NCI-H2196 treated with DMSO at 0.1 percent for 48 hours (cell line): ENCODE results near the gene SH2D2A.
"Not testable (repeated sequence)": the region's sequence is repeated elsewhere in the genome, so short reads cannot be mapped to it uniquely, and the experiment has no call there.

Experiments
- DNase-seq: peaks from one replicate; lab custom pipeline; 2025; ENCODE audit not compliant: unreplicated experiment; lab: John Stamatoyannopoulos, UW

SH2D2A gene

DNA sequence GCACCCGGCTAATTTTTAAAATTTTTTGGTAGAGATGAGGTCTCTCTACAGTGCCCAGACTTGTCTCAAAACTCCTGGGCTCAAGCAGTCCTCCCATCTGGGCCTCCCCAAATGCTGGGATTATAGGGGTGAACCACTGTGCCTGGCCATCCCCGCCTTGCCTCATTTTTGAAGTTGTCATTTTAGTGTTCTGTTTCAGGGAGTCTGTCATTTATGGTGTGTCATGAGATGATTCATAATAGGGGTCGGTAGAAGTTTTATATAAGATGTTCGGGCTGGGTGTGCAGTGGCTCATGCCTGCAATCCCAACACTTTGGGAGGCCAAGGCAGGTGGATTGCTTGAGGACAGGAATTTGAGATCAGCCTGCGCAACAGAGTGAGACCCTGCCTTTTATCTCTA, 40.8 kb downstream of the SH2D2A start:
- no peak for DNase-seq

DNA sequence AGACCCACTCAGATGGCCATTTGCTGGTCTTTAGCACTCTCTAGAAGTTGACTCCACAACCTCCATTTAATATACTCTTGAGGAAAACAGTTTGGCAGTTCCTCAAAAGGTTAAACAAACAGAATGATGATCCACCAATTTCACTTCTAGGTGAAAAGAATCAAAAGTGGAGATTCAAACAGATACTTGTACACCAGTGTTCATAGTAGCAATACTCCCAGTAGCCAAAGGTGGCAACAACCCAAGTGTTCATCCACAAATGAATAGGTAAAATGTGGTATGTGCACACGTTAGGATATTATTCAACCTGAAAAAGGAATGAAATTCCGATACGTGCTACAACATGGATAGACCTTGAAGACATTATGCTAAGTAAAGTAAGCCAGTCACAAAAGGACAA, 43.0 kb downstream of the SH2D2A start:
- DNase-seq = no peak

DNA sequence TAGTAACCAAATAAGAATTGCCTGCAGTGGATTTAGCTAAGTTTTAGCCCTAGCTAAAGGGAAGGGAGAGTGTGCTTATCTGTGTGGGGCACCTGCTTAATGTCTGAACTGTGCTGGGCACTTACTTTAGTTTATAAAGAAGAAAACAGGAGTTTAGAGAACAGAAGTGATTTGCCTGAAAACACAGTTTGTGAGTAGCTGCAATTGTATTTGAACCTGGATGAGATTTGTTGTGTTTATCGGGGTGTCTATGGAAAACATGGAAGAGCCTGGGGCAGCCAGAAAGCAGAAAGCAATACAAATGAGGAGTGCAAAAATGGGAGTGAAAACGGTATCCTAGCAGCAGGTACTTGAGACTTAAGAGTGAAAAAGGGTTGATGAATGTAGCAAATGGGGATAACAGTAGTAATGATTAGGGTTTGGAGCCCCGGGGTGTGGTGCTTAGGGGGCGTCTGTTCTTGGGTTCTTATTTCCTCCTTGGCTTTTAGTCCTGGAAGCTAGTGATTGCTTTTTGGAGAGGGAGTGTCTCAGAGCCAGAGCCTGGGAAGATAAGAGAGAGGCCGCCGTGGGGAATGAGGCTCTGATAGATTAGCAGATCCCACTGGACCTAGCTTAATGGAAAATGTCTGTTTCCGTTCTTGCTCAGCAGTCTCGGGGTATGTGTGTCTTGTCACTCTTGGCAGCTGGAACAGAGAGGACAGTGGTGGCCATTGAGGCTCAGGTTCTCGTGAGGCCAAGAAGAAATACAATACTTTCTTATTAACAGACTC, 43.7 kb downstream of the SH2D2A start:
- DNase-seq = no peak

DNA sequence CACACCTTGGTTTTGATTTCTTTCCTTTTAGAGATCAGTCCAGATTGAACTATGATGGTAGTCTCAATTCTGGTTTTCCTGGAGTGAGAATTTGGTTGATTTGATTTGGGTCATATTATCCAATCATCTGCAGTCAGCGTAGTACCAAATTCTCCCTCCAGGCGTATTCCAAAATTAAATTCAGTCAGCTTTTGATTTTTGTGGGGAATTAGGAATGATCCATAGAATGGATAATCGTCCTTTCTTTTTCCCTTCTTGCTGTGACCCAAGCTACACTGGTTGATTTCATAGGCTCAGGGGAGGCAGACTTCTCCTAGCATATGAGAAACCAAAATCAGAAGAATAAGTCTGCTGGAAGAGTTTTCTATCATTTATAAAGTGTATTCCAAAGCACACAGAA, 44.4 kb downstream of the SH2D2A start:
- DNase-seq = no peak

DNA sequence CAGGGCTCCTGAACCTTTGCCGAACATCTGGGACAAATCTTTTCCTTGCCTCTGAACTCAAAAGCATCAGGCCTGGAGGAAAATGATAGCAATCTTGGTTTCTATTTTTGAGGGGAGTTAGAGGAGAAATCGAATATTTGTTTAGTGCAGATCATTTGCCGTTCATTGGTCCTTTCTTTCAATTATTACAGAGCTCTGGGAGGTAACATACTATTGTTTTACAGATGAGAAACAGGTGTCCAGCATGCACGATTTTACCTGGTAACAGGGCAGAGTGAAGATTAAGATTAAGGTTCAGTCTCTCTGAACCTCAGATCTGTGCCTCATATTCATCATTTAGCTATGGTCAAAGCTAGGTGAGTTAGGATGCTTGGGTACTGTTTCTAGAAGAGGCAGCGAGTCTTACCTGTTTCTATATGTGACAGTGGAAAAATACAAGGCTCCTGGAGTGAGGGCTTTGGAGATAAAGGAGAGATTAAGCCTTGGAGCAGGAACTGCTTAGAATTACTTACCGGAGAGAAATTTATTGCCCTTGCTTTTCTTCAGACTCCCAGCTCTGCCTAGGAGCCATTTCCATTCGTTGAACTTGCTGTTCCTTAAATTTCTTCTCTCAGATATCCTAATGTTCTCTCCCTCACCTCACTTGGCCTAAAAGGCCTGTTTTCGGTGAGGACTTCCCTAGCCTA, 47.9 kb downstream of the SH2D2A start:
- DNase-seq = no peak

DNA sequence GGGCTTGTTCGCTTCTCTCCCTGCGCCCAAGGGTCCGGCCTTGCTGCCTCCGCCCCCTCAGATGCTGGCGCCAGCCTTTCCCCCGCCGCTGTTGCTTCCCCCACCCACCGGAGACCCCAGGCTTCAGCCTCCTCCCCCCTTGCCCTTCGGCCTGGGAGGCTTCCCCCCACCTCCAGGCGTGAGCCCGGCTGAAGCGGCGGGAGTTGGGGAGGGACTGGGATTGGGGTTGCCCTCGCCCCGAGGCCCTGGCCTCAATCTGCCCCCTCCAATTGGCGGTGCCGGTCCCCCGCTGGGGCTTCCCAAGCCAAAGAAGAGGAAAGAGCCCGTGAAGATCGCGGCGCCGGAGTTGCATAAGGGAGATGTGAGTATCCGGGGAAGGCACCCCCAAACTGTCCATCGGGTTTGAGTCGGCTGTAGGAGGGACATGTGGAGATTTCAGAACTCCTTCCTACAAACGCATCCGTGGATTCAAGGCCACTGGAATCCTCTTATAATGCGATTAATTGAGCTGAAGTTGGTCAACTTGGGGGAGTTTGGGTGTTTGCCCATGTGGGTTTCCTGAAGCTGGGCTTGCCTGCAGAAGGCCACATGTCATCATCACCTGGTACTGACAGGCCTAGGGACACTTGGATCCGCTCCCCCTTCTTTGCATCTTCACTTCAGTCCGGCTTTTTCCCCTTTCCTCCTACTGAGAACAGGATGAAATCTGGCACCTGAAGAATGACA, 48.6 kb downstream of the SH2D2A start:
- no peak for DNase-seq

DNA sequence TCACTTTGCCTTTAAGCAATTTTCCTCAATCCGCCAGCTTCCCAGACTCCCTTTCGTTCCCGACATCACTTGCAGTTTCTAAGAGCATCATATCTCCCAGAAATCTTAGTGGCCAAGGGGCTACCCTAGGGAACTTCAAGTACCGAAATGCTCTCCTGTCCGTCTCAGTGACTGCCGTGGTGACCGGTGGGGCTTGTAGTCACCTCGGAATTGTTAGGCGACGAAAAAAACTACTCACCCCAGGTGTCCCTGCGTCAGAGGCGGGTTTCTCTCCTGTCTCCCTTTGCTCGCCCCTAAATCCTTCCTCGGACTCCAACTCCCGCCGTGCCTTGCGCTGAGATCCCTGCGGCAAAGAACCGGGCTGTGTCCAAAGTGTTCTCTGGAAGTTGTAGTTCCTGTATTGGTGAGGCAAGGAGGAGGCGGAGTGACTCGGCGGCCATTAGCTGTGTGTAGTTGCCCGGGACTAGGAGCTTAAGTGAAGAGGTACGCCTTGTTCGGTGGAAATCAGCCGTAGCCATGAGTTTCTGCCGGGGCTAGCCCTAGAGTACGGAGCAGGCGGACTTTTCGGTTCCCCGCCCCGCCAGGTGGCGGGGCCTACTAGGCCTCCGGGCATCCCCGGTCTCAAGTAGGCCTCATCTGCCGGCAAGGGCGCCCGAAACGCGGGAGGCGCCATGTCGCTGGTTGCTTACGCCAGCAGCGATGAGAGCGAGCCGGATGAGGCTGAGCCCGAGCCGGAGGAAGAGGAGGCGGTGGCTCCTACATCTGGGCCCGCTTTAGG, 49.4 kb downstream of the SH2D2A start, which contains the start of gene PRCC:
Gene PRCC (plus strand): TSS at position 435 of the 778 bp plus-strand sequence. CDS start 237 bp downstream, at position 672.
- peak; percentile 99 for DNase-seq

DNA sequence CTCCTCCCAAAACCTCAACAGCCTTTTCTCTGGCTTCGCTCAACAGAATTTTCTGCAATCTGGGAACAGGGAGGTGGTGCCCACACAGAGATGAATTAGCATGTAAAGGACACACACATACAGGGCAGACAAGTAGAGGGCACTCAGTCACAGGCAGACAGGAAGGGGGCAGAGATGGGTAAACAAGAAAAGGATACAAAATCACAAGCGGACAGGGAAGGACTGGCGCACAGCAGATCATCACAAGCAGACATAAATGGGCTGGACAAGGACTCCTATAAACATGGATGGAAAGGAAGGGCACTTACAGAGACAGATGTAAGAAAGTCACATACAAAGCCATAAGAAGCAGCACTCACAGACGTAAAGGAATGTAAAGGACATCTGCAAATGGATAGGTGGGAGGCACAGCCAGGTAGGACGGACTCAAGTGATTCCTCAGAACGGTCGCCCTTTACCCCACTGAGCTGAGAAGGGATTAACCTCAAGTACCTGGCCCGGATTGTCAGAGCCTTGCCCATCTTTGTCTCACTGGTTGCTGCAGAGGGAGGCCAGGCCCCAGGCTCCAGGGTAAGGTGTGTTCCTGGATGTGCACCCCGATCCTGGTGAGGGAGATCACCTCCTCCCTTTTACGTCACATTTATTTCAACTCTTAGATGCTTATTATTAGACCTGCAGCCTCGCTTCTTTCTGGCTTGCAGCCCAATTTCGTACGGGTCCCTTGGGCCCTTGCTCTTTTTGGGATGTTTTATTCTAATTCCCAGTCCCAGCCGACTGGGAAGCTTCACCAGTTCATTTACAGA, 50.1 kb downstream of the SH2D2A start:
- DNase-seq = peak; percentile 39

DNA sequence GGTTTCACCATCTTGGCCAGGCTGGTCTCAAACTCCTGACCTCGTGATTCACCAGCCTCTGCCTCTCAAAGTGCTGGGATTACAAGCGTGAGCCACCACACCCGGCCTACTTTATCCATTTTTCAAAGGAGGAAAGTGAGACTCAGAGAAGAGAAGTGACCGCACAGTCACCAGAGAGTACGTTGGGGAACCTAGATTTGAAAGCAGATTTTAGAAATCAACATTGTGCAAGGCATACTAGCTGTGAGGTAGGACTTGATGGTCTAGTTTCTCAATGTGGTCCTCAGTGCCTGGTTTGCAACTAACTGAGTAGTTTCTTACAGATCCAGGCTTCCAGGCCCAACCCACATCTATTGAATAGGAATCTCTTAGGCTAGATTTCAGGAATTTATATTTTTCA, 51.0 kb downstream of the SH2D2A start:
- DNase-seq = no peak

DNA sequence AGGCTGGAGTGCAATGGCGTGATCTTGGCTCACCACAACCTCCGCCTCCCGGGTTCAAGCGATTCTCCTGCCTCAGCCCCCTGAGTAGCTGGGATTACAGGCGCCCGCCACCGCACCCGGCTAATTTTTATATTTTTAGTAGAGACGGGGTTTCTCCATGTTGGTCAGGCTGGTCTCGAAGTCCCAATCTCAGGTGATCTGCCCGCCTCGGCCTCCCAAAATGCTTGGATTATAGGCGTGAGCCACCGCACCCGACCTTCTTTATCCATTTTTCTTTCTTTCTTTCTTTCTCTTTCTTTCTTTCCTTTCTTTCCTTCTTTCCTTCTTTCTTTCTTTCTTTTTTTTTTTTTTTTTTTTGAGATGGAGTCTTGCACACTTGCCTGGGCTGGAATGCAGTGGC, 51.5 kb downstream of the SH2D2A start:
- not testable (repeated sequence) for DNase-seq

DNA sequence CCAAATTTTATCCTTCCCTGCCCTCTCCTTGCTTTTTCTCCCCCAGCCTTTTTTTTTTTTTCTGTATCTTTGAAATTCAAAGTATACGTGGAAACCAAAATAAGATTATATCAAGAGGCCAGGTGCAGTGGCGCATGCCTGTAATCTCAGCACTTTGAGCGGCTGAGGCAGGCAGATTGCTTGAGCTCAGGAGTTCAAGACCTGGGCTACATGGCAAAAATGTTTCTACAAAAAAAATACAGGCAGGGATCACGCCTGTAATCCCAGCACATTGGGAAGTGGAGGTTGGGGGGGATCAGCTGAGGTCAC, 55.9 kb downstream of the SH2D2A start:
- DNase-seq = no peak

DNA sequence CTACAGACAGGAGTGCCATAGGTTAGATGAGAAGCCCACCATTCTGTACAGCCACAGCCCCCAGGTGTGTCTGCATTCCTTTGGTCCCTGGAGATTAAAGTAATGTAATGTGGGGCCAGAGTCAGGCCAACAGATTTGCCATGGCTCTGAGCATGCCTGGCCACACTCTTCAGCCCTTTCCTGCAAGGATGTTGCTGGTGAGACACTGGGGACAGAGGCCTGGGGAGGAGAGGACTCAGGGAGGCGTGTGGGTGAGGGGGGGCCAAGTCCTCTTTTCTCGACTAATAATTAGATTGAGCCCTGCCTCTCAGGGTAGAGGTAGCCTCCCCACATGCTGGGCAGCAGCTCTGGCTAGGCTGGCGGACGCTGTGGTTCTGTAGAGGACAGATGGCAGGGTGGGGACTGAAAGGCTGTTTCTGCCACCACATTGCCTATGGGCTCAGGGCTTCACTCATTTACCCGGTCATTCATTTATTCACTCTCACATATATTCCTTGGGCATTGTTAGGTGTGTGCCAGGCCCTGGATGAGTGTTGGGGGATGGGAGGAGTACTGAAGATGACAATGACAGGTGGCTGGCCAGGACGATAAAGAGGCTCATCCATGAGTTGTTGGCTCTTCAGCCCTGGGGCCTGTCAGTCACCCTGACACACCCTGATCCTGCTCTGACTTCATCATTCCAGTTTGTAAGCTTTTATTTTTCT, 56.4 kb downstream of the SH2D2A start:
- DNase-seq = no peak

DNA sequence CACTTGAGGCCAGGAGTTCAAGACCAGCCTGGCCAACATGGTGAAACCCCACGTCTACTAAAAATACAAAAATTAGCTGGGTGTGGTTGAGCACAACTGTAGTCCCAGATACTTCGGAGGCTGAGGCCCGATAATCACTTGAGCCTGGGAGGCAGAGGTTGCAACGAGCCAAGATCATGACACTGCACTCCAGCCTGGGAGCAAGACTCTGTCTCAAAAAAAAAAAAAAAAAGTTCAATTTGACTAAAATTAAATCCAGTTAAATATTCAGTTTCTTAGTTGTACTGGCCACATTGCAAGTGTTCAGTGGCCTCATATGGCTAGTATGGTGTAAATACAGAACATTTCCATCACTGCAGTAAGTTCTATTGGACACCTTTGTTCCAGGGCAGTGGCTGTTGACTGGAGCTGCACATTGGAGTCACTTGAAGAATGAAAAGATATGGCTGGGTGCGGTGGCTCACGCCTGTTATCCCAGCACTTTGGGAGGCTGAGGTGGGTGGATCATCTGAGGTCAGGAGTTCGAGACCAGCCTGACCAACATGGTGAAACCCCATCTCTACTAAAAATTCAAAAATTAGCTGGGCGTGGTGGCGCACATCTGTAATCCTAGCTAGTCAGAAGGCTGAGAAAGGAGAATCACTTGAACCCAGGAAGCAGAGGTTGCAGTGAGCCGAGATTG, 58.9 kb downstream of the SH2D2A start:
- not testable (repeated sequence) for DNase-seq

DNA sequence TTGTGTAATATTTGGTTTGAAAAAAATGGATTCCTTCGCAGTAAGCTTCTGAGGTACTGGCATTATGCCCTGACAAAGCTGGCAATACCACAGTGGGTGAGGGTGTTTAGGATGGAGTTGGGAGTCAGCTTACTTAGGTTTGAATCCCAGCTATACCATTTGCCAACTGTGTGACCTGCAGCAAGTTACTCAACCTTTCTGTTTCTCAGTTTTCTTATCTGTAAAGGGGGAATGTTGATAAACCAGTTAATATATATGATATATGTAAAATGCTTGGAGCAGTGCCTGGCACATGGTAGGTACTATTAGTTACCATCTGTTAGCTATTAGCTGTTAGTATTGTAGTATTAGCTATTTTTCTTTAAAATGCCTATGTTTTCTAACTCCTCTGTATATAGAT, 60.3 kb downstream of the SH2D2A start:
- DNase-seq = no peak
